ENCODE measurements around the gene CDK14. TPM values are rescaled to one million over a fixed set of nuclear protein-coding genes. Genes with fewer than 3 reads are reported as not detected.

Gene CDK14
- total RNA-seq, 2 experiments from 2014 or later: 0.05 to 0.27 TPM

- Mint-ChIP-seq H3K27ac (no peak overlapping the region), H3K9me3 (no peaks in the 10 kb centered on the region), H3K27me3 (no peaks in the 10 kb centered on the region), H3K4me3 (no peak overlapping the region), H3K36me3 (ENCODE audit: low read depth) (no peaks in the 10 kb centered on the region), H3K4me1 (ENCODE audit: low read depth) (peaks cover 2% of the 10 kb centered on the region)
- no peak for TF ChIP-seq CTCF (IDR thresholded peaks at IDR 0.05)
- intact Hi-C loops (cut with micrococcal nuclease): no loop called here
- CTCF ChIA-PET: no interaction called here
- POLR2A ChIA-PET: no interaction called here
- ATAC-seq (no peak), DNase-seq (no peak)
Observed at GRCh38 chr7:91051966-91052365, 455.8 kb downstream of the CDK14 start.

- no peak for DNase-seq
- no peaks in the 10 kb centered on the region for H3K9me3 Mint-ChIP-seq
- H3K27ac Mint-ChIP-seq: no peak overlapping the region
- CTCF ChIA-PET: interaction anchor here (1.3 kb wide), 1 partner anchor 36 kb away, joined by 5 read pairs; no protein-coding TSS in a partner anchor
- H3K27me3 Mint-ChIP-seq: no peaks in the 10 kb centered on the region
- H3K36me3 Mint-ChIP-seq (ENCODE audit: low read depth): no peaks in the 10 kb centered on the region
- POLR2A ChIA-PET: interaction anchor here (0.7 kb wide), 2 partner anchors 68 to 445 kb away, joined by 3 read pairs; no protein-coding TSS in a partner anchor
- intact Hi-C loops (cut with micrococcal nuclease): no loop called here
- ATAC-seq: no peak
- peaks cover 2% of the 10 kb centered on the region for H3K4me1 Mint-ChIP-seq (ENCODE audit: low read depth)
- no peak overlapping the region for H3K4me3 Mint-ChIP-seq
- TF ChIP-seq CTCF (IDR thresholded peaks at IDR 0.05): no peak
Observed at GRCh38 chr7:91054374-91054773, 458.3 kb downstream of the CDK14 start.

- POLR2A ChIA-PET: no interaction called here
- CTCF ChIA-PET: interaction anchor here (1.3 kb wide), 1 partner anchor 35 kb away, joined by 5 read pairs; no protein-coding TSS in a partner anchor
- Mint-ChIP-seq H3K4me3 (no peak overlapping the region), H3K27ac (no peak overlapping the region), H3K9me3 (peaks cover 2% of the 10 kb centered on the region), H3K36me3 (ENCODE audit: low read depth) (no peaks in the 10 kb centered on the region), H3K27me3 (no peaks in the 10 kb centered on the region), H3K4me1 (ENCODE audit: low read depth) (peaks cover 2% of the 10 kb centered on the region)
- intact Hi-C loops (cut with micrococcal nuclease): no loop called here
- ATAC-seq: no peak
- no peak for TF ChIP-seq CTCF (IDR thresholded peaks at IDR 0.05)
- DNase-seq: no peak
Observed at GRCh38 chr7:91055219-91055618, 459.1 kb downstream of the CDK14 start.

- ATAC-seq: no peak
- intact Hi-C loops (cut with micrococcal nuclease): no loop called here
- peaks cover 2% of the 10 kb centered on the region for H3K27me3 Mint-ChIP-seq
- no peak for TF ChIP-seq CTCF (IDR thresholded peaks at IDR 0.05)
- no peaks in the 10 kb centered on the region for H3K36me3 Mint-ChIP-seq (ENCODE audit: low read depth)
- ChIA-PET POLR2A (no interaction called here), CTCF (interaction anchor here (1.0 to 1.3 kb wide), 2 partner anchors 13 to 28 kb away, joined by 3 read pairs; no protein-coding TSS in a partner anchor)
- H3K4me3 Mint-ChIP-seq: no peak overlapping the region
- no peaks in the 10 kb centered on the region for H3K4me1 Mint-ChIP-seq (ENCODE audit: low read depth)
- H3K9me3 Mint-ChIP-seq: peaks cover 3% of the 10 kb centered on the region
- no peak for DNase-seq
- no peak overlapping the region for H3K27ac Mint-ChIP-seq
Observed at GRCh38 chr7:91062713-91063112, 466.6 kb downstream of the CDK14 start.

GRCh38 chr7:91064052-91064451, 467.9 kb downstream of the CDK14 start:
- Mint-ChIP-seq H3K27ac (no peak overlapping the region), H3K36me3 (ENCODE audit: low read depth) (no peaks in the 10 kb centered on the region), H3K4me1 (ENCODE audit: low read depth) (no peaks in the 10 kb centered on the region), H3K9me3 (peaks cover 3% of the 10 kb centered on the region), H3K27me3 (peaks cover 2% of the 10 kb centered on the region), H3K4me3 (no peak overlapping the region)
- no peak for ATAC-seq
- intact Hi-C loops (cut with micrococcal nuclease): no loop called here
- CTCF ChIA-PET: no interaction called here
- POLR2A ChIA-PET: no interaction called here
- no peak for TF ChIP-seq CTCF (IDR thresholded peaks at IDR 0.05)
- no peak for DNase-seq
